Measurements from ENCODE around the gene HINT3. TPM values are rescaled to one million over a fixed set of nuclear protein-coding genes. Genes with fewer than 3 reads are reported as not detected.

HINT3 gene
- total and polyA plus RNA-seq, 2 of the 13 experiments (the other 11 are each of a cell fraction or from before 2014, with no cell fraction given), result 3.1 to 22.8 TPM

DNA sequence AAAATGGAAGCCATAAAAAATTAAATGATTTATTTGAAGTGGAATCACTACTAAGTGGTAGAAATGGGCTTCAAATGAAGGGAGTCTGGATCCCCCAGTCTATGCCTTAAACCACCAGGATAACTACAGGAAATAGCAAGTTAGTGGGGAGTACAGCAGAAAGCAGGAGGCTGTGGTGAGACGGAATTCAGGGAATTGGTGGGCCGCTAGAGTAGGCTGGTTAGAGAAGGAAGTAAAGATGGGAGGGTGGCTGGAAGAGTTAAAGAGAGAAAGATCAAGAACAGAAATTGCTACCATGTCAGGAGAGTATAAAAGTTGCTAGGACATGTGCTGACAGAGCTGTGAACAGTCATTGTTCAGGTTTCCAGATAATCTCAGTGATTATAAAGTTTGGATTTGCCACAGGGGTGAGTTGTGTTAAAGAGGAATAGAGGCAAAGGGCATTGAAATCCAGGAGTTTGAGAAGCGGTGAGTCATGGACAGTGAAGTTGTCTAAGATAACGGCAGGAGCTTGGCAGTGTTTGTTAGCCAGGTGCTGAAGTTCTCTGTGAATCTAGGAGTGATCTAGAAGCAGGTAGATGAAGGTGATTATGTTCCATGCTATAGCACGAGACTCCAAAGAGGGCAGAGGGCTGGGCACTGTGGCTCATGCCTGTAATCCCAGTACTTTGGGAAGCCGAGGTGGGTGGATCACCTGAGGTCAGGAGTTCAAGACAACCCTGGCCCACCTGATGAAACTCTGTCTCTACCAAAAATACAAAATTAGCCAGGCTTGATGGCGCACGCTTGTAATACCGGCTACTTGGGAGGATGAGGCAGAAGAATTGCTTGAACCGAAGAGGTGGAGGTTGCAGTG lies 13.7 kb upstream of the HINT3 start (continued):
- TF ChIP-seq, protein P1, sequence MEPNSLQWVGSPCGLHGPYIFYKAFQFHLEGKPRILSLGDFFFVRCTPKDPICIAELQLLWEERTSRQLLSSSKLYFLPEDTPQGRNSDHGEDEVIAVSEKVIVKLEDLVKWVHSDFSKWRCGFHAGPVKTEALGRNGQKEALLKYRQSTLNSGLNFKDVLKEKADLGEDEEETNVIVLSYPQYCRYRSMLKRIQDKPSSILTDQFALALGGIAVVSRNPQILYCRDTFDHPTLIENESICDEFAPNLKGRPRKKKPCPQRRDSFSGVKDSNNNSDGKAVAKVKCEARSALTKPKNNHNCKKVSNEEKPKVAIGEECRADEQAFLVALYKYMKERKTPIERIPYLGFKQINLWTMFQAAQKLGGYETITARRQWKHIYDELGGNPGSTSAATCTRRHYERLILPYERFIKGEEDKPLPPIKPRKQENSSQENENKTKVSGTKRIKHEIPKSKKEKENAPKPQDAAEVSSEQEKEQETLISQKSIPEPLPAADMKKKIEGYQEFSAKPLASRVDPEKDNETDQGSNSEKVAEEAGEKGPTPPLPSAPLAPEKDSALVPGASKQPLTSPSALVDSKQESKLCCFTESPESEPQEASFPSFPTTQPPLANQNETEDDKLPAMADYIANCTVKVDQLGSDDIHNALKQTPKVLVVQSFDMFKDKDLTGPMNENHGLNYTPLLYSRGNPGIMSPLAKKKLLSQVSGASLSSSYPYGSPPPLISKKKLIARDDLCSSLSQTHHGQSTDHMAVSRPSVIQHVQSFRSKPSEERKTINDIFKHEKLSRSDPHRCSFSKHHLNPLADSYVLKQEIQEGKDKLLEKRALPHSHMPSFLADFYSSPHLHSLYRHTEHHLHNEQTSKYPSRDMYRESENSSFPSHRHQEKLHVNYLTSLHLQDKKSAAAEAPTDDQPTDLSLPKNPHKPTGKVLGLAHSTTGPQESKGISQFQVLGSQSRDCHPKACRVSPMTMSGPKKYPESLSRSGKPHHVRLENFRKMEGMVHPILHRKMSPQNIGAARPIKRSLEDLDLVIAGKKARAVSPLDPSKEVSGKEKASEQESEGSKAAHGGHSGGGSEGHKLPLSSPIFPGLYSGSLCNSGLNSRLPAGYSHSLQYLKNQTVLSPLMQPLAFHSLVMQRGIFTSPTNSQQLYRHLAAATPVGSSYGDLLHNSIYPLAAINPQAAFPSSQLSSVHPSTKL (CRISPR knock-in tag; IDR thresholded peaks at IDR 0.05), result peak; percentile 29; the same call in 1 of the 2 replicates
- TF ChIP-seq FOSL2 (CRISPR knock-in tag; IDR thresholded peaks at IDR 0.05), result peak; percentile 86
- TF ChIP-seq KDM5B (CRISPR knock-in tag; IDR thresholded peaks at IDR 0.05; ENCODE audit: borderline replicate concordance), result peak; percentile 20; the same call in 1 of the 2 replicates
- 0 out of 2 replicates have a peak, but pooled peaks have one; percentile 30 for TF ChIP-seq ZNF713 (CRISPR knock-in tag; IDR thresholded peaks at IDR 0.05)
- TF ChIP-seq, protein P2, sequence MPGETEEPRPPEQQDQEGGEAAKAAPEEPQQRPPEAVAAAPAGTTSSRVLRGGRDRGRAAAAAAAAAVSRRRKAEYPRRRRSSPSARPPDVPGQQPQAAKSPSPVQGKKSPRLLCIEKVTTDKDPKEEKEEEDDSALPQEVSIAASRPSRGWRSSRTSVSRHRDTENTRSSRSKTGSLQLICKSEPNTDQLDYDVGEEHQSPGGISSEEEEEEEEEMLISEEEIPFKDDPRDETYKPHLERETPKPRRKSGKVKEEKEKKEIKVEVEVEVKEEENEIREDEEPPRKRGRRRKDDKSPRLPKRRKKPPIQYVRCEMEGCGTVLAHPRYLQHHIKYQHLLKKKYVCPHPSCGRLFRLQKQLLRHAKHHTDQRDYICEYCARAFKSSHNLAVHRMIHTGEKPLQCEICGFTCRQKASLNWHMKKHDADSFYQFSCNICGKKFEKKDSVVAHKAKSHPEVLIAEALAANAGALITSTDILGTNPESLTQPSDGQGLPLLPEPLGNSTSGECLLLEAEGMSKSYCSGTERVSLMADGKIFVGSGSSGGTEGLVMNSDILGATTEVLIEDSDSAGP (CRISPR knock-in tag; IDR thresholded peaks at IDR 0.05; ENCODE audit: borderline replicate concordance), result peak; percentile 32; the same call in 1 of the 2 replicates
- TF ChIP-seq MAFK (conservative IDR thresholded peaks at IDR 0.05 in 1 of 2, IDR thresholded peaks at IDR 0.05 in 1 of 2; ENCODE audit: low read length in 2 of 2), result no peak
- TF ChIP-seq GATAD1 (CRISPR knock-in tag; IDR thresholded peaks at IDR 0.05), result no peak
- no peak for TF ChIP-seq PHB2 (IDR thresholded peaks at IDR 0.05; ENCODE audit: partially characterized antibody)
- peak; percentile 83 for TF ChIP-seq ZEB1 (IDR thresholded peaks at IDR 0.05; ENCODE audit: insufficient replicate concordance, low read depth)
